Kidney tubule cell (primary cell): ENCODE results near the gene DPYSL3.

Experiments used
- DNase-seq: peaks from one replicate; pipeline ENCODE4 v3.0.0-alpha.2; 2018; ENCODE audit warnings: low spot score

Gene DPYSL3

DNA sequence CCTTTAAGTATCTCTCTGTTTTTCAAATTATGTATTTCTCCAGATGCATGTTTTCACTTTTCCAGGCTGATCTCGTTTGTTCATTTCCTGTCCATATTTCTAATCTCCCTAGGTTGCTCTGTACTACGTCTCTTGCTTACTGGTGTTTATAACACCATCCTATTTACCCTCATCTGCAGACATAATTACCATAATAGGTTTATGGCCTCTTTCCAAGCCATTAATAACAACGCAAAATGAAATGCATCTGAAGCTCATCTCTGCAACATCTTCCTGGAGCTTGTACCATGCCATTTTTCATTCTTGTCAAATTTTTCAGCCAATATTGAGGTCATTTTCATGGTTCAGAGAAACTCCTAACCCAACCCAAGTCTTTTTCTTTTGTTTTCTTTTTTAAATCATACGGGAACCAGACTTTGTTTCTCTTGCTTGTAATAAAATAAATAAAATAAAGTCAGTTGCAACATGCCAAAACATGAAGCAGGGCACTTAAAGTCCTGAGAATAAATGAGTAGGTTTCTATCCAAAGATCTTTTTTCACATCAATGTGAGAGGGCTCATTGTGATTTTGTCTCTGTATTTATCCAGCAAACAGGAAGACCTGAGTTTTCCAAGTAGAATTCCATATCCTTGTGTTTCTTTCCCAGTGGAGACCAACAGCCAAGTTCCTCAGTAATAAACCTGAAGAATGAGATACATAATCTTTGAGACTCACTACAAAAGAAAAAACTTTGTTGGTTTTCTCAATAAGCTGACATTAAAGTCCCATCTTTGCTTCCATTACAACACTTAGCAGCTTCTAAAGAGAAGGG is 37.0 kb downstream of the DPYSL3 start:
- DNase-seq, result no peak

DNA sequence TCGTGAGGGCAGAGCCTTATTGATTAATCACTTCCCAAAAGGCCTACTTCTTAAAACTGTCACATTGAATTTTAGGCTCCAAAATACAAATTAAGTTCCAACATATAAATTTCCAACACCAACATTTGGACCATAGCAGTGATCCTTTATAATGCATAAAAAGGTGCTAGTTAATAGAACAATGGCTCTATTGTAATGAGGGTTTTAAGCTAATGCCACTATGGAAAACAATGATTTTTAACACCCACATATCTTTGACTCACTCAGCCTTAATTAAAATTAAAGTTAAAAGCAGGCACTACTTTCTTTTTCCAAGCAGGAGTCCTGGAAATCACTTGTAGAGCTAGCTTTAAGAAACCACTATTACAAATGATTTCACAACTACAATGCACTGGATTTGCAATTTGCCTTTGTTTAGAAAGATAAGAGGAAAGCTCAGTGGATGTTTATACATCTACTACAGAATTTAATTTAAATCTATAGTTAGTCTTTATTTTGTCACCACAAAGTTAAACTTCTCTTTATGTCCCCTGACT is 41.8 kb downstream of the DPYSL3 start:
- DNase-seq, result no peak

DNA sequence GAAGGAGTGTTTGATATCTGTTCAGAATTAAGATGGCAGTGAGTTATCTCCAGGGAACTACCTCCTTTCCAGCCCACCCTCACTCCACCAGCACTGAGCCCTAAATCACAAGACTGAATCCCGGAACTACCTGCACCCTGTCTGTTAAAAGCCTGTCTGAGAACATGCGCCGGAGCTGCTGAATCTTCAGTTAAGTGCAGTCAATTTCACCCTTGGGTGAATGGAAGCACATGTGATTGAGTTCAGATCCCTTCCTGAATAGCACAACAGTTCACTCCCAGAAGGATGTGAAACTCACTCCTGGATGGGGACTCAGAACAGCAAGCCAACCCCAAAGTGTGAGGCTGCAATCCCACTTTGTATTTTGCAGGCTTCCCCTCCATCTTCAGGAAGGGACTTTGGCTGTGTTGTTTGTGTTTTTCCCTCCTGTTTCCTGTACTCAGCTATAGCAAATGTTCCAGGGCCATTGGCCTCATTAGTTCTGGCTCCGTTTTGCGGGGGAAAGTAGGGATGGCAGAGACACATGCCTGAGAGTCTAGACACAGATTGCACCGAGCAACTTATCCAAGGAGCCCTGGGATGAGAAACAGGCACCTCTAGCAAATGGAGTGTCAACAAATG is 43.4 kb downstream of the DPYSL3 start:
- DNase-seq, result no peak

DNA sequence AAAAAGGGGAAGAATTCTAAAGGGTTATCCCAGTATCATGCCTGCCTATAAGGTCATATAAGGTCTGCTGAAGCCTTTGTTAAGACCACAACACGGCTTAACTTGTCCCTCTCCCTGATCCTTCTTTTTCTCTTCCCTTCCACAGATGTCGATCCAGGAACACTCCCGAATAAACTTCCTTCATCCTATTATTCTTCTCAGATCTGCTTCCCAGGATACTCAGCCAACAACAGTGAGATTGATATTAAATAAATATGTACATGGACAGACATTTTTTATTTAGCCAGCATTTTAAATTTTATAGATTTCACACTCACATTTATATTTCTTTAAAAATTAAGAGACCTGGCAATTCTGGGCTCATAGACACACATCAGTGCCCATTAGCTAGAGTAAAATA is 44.1 kb downstream of the DPYSL3 start:
- DNase-seq, result no peak

DNA sequence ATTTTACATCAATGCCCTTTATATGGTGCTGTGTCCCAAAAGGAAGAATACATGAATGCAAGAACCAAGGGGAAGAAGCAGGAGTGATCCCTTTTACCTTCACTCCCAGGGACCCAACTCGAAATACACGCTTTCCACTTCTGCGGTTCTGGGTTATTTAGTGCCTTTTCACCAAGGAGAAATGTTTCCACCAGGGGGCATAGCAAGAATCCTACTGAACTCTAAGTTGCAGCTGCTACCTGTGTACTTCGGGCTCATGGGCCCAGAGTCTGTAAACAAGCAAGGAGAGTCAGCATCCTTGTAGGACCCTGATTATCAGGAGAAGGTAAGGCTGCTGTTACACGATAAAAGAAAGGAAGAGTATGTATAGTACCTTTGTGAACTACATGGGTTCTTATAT is 45.7 kb downstream of the DPYSL3 start:
- DNase-seq, result peak; percentile 54

DNA sequence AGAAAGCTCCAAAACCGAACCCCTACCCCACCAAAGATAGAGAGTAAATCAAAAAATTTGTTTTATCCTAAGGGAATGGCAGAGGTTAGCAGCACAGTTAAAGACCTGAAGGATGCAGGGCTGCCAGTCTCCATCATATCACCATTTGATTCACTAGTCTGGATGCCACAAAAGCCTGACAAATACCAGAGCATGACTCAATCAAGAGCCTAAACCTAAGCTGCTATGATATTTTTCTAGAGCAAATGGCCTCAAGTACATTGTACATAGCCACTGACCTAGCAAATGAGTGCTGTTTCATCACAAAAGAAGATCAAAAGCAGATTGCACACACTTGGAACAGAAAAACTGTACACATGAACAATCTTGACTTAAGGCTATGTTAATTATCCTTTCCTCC is 48.0 kb downstream of the DPYSL3 start:
- DNase-seq, result peak; percentile 41

DNA sequence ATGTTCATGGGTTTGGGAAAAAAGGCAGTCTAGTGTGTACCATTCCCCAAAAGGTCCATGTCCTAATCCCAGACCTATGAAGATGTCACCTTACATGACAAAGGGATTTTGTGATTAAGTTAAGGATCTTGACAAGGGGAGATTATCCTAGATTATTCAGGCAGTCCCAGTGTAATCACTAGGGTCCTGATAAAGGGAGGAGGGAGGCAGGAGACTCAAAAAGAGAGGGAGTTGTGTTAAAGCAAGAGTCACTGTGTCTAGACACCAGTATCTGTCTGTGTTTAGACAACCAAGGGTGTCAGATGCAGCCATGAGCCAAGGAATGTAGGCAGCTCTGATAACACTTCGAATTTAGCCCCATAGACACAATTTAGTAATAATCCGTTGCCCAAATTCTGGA is 49.5 kb downstream of the DPYSL3 start:
- no peak for DNase-seq

DNA sequence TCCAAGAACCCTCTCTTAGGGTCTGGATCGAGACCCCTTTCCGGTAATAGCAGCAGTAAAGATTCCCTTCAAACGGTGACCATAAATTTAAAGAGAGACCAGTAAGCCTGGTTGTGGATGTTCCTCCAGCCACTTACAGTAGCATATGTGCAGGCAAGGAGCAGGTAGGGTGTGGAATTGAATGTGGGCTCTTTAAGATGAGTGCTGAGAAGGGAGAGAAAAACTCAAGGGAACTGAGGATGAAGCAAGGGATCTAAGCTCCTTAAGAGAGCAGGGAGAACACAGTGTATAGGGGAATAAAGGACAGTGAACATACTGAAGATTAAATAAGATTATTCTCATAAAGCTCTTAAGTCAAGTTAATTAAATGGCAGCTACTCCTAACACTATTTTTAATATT is 51.3 kb downstream of the DPYSL3 start:
- no peak for DNase-seq

DNA sequence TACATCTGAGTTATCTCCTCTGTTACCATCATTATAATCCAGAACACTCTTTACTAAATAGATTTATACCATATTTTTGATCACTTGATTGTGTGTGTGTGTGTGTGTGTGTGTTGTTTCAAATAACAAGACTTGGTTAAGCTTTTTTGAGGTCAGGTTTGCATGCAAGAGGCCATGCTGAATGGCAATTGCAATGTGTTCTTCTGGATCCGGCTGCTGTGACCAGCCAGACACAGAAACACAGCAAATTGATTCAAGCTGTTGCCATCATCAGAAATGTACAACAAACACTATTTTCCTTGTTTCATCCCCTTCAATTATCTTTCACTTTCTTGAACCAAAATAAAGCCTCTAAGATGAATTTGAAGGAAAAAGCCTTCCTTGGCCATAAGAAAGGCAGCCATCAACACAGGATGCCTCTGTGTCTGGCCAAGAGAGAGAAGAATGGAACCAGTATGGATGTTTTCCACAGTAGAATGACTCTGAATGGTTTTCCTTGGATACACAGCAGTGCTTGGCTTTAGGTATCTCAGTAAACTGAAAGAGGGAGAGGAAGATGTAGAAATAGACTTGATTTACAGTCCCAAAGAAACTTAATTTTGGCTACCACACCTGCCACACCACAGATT is 53.9 kb downstream of the DPYSL3 start:
- no peak for DNase-seq

DNA sequence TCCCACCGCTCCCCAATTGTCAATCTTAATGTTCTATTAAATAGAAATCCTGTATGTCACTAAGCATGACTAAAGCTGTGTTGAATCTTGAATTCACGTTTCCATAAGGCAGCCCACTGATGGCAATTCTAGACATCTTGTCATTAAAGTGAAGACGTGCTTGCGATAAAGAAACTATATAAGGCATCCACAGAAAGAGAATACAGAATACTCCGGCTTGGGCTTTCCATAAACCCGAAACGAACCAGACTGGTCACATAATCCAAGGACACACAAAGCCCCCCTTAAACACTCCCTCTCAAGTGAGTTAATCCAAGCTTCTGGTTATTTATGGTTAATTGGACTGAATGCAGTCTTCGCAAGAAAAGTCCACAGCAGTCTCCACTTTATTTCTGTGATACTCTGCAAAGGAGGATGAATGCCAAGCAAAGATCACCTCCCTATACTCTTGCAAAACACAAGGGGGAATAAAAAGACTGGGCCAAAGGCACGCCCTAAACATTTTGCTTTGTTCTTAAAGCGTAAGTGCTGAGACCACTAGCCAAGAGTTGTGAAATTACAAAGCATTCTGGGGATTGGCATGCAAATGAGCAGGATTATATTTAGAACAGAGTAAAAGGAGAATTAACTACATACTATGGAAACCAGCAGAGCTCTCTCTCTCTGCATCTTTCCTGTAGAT is 54.7 kb downstream of the DPYSL3 start:
- no peak for DNase-seq

DNA sequence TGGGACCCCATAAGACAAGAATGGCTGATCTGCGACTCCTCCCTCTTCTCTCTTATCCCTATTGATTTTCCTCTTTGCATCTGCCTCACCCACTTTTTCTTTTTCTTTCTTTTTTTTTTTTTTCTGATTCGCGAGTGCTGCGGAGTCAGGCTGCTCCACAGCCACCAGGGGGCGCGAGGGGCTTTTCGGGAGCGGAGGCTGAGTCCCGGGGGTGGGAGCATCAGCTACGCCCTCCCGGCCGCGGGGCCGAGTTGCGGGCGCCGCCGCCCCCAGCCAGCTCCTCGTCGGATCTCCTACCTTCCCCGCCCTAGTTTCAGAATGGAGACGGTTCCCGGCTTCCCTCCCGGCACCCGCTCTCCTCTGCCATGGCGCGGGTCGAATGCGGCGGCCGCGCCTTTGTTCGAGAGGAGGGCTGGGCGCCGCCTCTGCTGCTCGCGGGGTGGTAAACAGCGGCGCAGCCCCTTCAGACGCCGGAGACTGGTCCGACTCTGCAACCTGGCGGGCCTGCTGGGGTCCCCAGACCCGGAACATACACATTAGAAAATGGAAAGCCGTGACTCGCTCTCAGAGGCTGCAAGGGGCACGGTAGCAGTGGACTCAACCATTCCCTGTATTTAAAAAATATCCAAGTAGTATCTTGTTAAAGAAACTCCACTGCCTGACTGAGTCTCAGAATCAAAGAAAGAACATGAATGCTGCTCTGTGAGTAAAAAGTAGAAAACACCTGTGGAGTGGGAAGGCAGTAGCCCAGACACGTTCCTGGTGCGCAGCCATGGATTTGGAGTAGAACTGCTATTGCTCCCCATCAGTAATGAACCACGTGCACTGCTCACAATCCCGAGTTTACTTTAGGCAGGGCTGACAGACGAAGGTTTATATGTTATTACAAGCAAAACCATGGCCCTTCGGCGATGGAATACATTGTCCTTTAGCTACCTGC is 55.7 kb downstream of the DPYSL3 start:
- DNase-seq, result peak; percentile 84

DNA sequence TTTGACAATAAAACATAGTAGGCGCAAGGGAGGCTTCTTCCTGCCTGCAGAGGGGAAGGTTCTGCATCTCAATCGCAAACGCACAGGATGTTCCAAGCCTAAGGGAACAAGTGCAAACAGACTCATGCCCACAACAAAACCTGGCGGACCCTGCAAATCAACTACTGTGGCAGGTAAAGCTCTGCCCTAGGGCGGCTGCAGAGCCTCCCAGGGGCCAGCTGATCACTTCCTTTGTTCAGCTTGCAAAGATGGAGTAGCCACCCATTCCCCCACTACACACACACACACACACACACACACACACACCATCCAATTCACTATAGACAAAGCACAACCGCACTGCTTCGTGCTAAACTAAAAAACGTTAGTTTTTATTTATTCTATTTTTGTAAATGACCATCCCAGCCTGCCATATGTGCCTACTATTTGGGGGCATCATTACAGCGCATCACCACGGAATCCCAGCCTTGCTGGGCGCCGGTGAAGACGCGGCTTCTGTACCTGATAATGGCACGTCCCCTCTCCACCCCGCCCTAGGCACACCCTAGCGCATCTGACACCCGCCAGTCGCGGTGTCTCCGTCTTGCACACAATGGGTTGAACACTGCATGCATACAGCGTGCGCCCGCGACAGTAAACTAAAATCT is 57.6 kb downstream of the DPYSL3 start:
- no peak for DNase-seq

DNA sequence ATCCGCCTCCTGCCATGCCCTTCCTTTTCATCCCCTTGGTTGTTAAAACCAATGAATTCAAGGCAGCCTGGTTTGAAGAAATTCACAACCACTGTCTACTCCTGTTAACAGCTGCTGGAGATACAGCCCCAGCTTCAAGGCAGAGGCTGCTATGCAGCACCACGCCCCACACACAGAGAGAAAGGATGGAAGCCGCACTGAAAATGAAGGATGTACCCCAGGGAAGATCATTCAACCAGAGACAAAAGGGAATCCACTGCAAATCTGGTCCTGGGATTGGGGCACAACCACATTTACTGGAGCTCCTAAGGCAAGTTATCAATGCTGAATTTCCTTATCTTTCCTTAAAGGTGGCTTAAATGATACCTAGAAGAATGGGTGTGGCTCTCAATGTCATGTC is 58.7 kb downstream of the DPYSL3 start:
- no peak for DNase-seq

DNA sequence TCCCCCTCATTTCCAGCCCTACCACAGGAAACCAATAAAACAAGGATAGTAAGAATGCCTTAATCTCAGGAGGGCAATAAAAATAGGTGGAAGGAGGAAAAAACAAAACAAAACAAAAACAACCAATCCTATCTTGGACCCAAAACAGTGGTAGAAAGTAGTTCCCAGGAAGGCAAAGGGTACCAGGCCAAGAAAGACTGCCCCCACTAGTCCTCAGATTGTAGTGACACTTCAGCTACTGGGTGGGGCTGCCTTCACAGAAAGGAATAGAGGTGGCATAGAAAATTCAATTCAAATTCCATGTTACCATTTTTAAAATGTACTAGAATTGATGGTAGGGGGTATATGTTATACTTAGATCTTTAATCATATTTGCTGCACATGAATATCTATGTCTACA is 59.3 kb downstream of the DPYSL3 start:
- DNase-seq, result no peak

DNA sequence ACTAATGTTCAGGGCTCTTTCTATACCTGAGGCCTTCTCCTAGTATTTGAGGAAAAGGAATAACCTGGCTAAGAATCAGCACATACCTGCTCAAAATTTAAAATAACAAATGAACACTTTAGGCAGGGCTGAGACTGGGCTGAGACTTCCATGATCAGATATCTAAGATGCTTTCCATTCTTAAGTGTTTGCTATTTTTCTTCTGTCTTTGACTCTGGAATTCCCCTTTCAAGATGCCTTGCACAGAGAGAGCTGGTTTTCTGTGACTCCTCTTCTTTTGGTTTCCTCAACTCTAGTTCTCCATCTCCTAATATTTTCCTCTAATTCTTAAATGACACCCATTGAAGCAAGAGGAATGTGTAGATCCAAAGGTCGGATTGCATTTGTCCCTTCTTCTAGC is 61.1 kb downstream of the DPYSL3 start:
- peak; percentile 10 for DNase-seq

DNA sequence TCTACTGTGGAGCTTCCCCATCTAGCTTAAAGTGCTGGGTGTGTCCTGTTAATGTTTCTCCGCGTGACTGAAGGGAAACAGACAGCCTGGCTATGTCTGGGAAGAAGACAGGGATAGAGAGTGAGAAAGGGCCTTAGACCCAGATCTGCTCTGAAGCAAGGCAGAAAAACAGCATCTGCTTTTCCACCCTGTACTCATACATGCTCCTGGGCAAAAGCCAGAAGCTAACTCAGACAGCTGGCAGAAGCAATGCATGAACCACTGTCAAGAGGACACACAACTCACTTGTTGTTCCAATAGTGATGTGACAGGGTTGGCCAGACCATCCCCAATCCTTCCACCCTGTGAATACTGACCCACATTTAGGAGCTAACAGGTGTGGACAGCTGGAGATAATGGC is 63.3 kb downstream of the DPYSL3 start:
- no peak for DNase-seq

DNA sequence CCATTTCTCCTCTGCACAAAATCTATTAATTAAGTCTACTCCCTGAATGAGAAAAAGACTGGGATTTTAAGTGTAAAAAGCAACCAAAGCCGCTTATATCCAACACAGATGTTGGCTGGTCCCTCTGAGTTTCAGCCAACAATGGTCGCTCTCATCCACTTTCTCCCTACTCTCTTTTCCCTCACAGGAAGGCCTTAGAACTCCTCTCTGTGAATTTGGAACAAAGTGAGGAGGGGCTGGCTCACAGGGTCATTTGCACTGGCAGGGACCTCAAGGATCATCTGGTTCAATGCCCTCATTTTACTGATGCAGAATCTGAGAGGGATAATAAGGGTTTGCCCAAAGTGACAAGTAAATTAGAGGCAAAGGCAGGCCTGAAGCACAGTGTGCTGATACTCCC is 64.0 kb downstream of the DPYSL3 start:
- no peak for DNase-seq

DNA sequence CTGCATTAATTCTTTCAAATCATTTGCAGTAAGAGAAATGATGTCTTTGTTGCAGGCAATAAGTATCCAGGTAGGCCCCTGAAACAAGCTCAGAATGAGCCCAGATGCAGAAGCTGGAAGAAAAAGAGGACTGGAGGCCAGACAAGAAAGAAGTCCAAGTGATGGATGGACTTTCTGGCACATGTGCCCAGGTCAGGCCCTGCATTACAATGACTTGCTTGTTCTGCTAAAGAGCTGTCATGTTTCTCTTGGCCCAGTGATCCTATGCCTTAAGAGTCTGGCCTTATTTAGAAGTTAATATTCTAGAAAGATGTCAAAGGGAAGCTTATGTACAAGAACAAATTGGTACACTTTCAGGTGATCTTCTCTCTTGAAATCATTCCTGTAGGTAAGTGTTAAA is 64.8 kb downstream of the DPYSL3 start:
- no peak for DNase-seq

DNA sequence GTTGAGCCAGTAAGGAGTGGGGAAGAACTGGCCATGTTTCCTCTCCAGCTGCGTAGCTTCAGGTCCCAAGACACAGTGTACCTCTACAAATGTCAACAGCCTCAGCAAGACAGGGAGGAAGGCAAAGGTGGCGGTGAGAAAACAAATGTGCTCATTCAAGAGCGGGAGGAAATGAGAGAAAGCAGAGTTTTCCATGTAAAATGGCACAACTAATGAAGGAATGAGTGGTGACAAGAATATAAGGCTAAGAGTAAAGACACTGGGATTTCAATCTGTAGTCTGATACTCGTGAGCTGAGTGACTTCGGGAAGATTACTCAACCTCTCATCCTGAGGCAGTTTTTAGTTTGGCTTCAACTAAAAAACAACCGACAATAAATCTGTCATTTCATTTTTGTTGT is 67.6 kb downstream of the DPYSL3 start:
- no peak for DNase-seq

DNA sequence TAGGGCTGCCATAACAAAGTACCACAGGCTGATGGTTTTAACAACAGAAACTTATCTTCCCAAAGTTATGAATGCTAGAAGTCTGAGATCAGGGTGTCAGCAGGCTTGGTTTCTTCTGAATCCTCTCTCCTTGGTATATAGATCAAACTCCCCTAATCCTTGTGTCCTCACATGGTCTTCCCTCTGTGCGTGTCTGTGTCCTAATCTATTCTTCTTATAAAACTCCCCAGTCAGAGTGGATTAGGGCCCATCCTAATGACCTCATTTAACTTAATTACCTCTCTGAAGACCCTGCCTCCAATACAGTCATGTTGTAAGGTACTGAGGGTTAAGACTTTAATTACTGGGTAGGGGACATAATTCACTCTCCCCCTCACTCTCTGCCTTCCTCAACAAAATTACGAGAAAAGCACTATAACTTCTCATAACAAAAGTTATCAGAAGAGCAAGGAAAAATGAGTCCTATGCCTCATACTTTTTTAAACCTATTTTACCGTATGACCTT is 68.6 kb downstream of the DPYSL3 start:
- DNase-seq, result no peak

DNA sequence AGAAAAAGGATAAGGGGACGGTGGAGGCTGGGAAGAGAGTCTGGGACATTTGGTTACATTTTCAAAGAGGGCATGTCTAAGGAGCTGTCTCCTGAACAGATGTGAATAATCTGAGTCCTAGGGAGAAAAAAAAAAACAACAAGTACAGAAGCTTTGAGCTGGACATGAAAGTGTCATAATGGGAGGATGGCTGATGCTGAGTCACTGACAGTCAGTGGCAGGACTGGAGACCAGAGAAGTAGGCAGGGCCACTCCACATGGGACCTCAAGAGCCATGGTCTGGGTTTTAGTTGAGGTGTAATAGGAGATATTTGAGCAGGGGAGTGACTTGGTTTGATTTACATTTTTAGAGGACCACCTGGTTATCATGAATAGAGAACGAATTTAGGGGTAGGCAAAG is 70.6 kb downstream of the DPYSL3 start:
- DNase-seq, result no peak
